CD4-positive, alpha-beta T cell (primary cell): ENCODE data around the gene FAM204A. TPM values are rescaled to one million over a fixed set of nuclear protein-coding genes. Genes with fewer than 3 reads are reported as not detected.

ENCODE experiments used
- ATAC-seq: fragments of 200-7000 bp; cut with Tn5 transposase; one replicate; pipeline ENCODE4 v1.10.0; 2022; ENCODE audit warnings: mild to moderate bottlenecking; ENCODE audit not compliant: poor library complexity
- CTCF ChIA-PET: fragments of 350-600 bp; sonication (Branson Sonifier 250); formaldehyde crosslinking; loops from one replicate; lab custom pipeline; 2021; ENCODE audit warnings: antibody characterized with exemption, inconsistent platforms; lab: Charles Lee
- POLR2A ChIA-PET: fragments of 350-600 bp; sonication (Branson Sonifier 250); formaldehyde crosslinking; loops from one replicate; lab custom pipeline; 2021; ENCODE audit warnings: antibody characterized with exemption, inconsistent platforms; lab: Charles Lee
- DNase-seq, 14 experiments: peaks; one replicate each; pipeline ENCODE4 v3.0.0-alpha.2; 2013 to 2020; ENCODE audit warnings: mixed read lengths in 2 of 14
- H3K27ac ChIP-seq, 2 donors: one replicate each; pipeline versions ENCODE4 v1.5.1 to v1.7.0; 2013; ENCODE audit warnings: low read length in 2 of 2, low read depth in 1 of 2, mild to moderate bottlenecking in 1 of 2
- H3K27me3 ChIP-seq, 2 experiments: 1 replicate in 1 of 2; 2 replicates in 1 of 2; pipeline versions ENCODE4 v1.6.1 to v1.7.0; 2013; ENCODE audit warnings: low read length in 2 of 2, control low read depth in 1 of 2, mild to moderate bottlenecking in 1 of 2, moderate library complexity in 1 of 2; ENCODE audit not compliant: insufficient read depth in 2 of 2, control insufficient read depth in 1 of 2
- H3K36me3 ChIP-seq: one replicate; pipeline ENCODE4 v1.6.1; 2013; ENCODE audit warnings: low read length, control low read depth; ENCODE audit not compliant: insufficient read depth
- H3K4me1 ChIP-seq: one replicate; pipeline ENCODE4 v1.6.1; 2013; ENCODE audit warnings: low read length, control low read depth; ENCODE audit not compliant: insufficient read depth
- H3K4me3 ChIP-seq: one replicate; pipeline ENCODE4 v1.5.1; 2013; ENCODE audit warnings: mild to moderate bottlenecking, low read length, moderate library complexity
- H3K9me3 ChIP-seq, 2 experiments: 1 replicate in 1 of 2; 2 replicates in 1 of 2; pipeline versions ENCODE4 v1.6.1 to v1.7.0; 2013; ENCODE audit warnings: low read length in 2 of 2, mild to moderate bottlenecking in 2 of 2, control low read depth in 1 of 2, moderate library complexity in 1 of 2; ENCODE audit not compliant: control insufficient read depth in 1 of 2, insufficient read depth in 1 of 2
- H3K27ac Mint-ChIP-seq: one replicate; pipeline ENCODE4 v1.8.0; 2020; ENCODE audit warnings: mixed read lengths
- H3K27me3 Mint-ChIP-seq: one replicate; pipeline ENCODE4 v1.8.0; 2021; ENCODE audit warnings: mixed read lengths
- H3K36me3 Mint-ChIP-seq: one replicate; pipeline ENCODE4 v1.8.0; 2021; ENCODE audit warnings: low read depth, mixed read lengths
- H3K4me1 Mint-ChIP-seq: one replicate; pipeline ENCODE4 v1.8.0; 2021; ENCODE audit warnings: low read depth, mixed read lengths
- H3K4me3 Mint-ChIP-seq: one replicate; pipeline ENCODE4 v1.8.0; 2020; ENCODE audit warnings: mild to moderate bottlenecking, mixed read lengths
- H3K9me3 Mint-ChIP-seq: one replicate; pipeline ENCODE4 v1.8.0; 2020; ENCODE audit warnings: mixed read lengths
- CTCF ChIP-seq: fragments of 200-600 bp; IDR thresholded peaks from one replicate; pipeline ENCODE4 v1.8.0; 2022; ENCODE audit warnings: antibody characterized with exemption, mild to moderate bottlenecking
- intact Hi-C, 2 experiments: fragments of 100-400 bp; cut with DNase I in 1 of 2; cut with micrococcal nuclease in 1 of 2; formaldehyde crosslinking; loops; one replicate each; pipeline versions ENCODE4 v1.15.1 to v1.9.0; 2023 to 2025; cut with DNase I, micrococcal nuclease
- total RNA-seq, 174 experiments: library from RNA in 2 of 174; stranded (reverse) in 2 of 174; gene quantifications; one replicate each; pipeline ENCODE4 v1.2.3 and lab custom pipeline; 2021 to 2026

FAM204A gene
- total RNA-seq, 2 experiments from 2014 or later: 47.3 to 54.7 TPM

- Mint-ChIP-seq H3K4me3 (no peak overlapping the region), H3K27ac (no peak overlapping the region), H3K27me3 (peaks cover 45% of the 10 kb centered on the region), H3K4me1 (no peaks in the 10 kb centered on the region), H3K9me3 (no peaks in the 10 kb centered on the region), H3K36me3 (no peaks in the 10 kb centered on the region)
- ChIA-PET CTCF (no interaction called here), POLR2A (no interaction called here)
- Histone ChIP-seq H3K9me3 (no peaks in the 10 kb centered on the region), H3K27ac (no peak overlapping the region), H3K4me1 (no peaks in the 10 kb centered on the region), H3K4me3 (no peak overlapping the region), H3K36me3 (no peaks in the 10 kb centered on the region), H3K27me3 (peaks cover 0 to 37% of the 10 kb centered on the region in 2 experiments)
- no peak for DNase-seq
- intact Hi-C loops: no loop called here
- ATAC-seq: no peak
- TF ChIP-seq CTCF: no peak
Measured at GRCh38 chr10:118271671-118272070, 70.5 kb downstream of the FAM204A start.

- H3K4me3 ChIP-seq: no peak overlapping the region
- H3K9me3 Mint-ChIP-seq: no peaks in the 10 kb centered on the region
- H3K4me1 Mint-ChIP-seq: no peaks in the 10 kb centered on the region
- TF ChIP-seq CTCF: no peak
- H3K27ac ChIP-seq: no peak overlapping the region
- H3K27ac Mint-ChIP-seq: no peak overlapping the region
- DNase-seq (no peak), ATAC-seq (no peak)
- intact Hi-C loops: no loop called here
- H3K36me3 ChIP-seq: no peaks in the 10 kb centered on the region
- peaks cover 7 to 21% of the 10 kb centered on the region in 2 experiments for H3K27me3 ChIP-seq
- peaks cover 85% of the 10 kb centered on the region for H3K27me3 Mint-ChIP-seq
- no peaks in the 10 kb centered on the region for H3K9me3 ChIP-seq
- no peaks in the 10 kb centered on the region for H3K4me1 ChIP-seq
- no peaks in the 10 kb centered on the region for H3K36me3 Mint-ChIP-seq
- no peak overlapping the region for H3K4me3 Mint-ChIP-seq
- ChIA-PET POLR2A (no interaction called here), CTCF (no interaction called here)
Measured at GRCh38 chr10:118266098-118266748, 75.9 kb downstream of the FAM204A start.

- CTCF ChIA-PET: no interaction called here
- POLR2A ChIA-PET: no interaction called here
- H3K27me3 Mint-ChIP-seq: peaks cover 87% of the 10 kb centered on the region
Measured at GRCh38 chr10:118264838-118265470, 77.2 kb downstream of the FAM204A start.

More at GRCh38 chr10:118264838-118265470, 77.2 kb downstream of the FAM204A start:
- peaks cover 7 to 15% of the 10 kb centered on the region in 2 experiments for H3K27me3 ChIP-seq
- no peak for TF ChIP-seq CTCF
- H3K4me3 ChIP-seq: no peak overlapping the region
- Mint-ChIP-seq H3K27ac (no peak overlapping the region), H3K4me3 (no peak overlapping the region), H3K9me3 (no peaks in the 10 kb centered on the region), H3K4me1 (no peaks in the 10 kb centered on the region), H3K36me3 (no peaks in the 10 kb centered on the region)
- H3K9me3 ChIP-seq: no peaks in the 10 kb centered on the region
- H3K36me3 ChIP-seq: no peaks in the 10 kb centered on the region
- ATAC-seq (no peak), DNase-seq (no peak)
- intact Hi-C loops: no loop called here
- H3K4me1 ChIP-seq: no peaks in the 10 kb centered on the region
- H3K27ac ChIP-seq: no peak overlapping the region
